HepG2 (cell line): ENCODE data around the gene FBXO11. TPM values are rescaled to one million over a fixed set of nuclear protein-coding genes. Genes with fewer than 3 reads are reported as not detected.
A peak's percentile ranks its signal among the peaks of the same experiment; 100 is the strongest.

ENCODE experiments used
- AFF4 ChIP-seq: sonication (generic); formaldehyde crosslinking; IDR thresholded peaks from 2 replicates; pipeline ENCODE4 v1.4.0; 2020; ENCODE audit warnings: missing genetic modification reagents
- BATF2 ChIP-seq: sonication (generic); formaldehyde crosslinking; IDR thresholded peaks from 2 replicates; pipeline ENCODE4 v1.8.0; 2022; ENCODE audit warnings: mild to moderate bottlenecking, missing genetic modification reagents, moderate library complexity
- CSRNP2 ChIP-seq: sonication (generic); formaldehyde crosslinking; conservative IDR thresholded peaks from 2 replicates; pipeline ENCODE4 v1.8.0; 2022; ENCODE audit warnings: low read depth, missing genetic modification reagents
- ISL2 ChIP-seq: sonication (generic); formaldehyde crosslinking; IDR thresholded peaks from 2 replicates; pipeline ENCODE4 v1.5.0; 2020; ENCODE audit warnings: missing genetic modification reagents
- PBX2 ChIP-seq: IDR thresholded peaks from 2 replicates; pipeline ENCODE4 v1.6.1; 2016; ENCODE audit warnings: control low read depth
- TP53 ChIP-seq: sonication (generic); formaldehyde crosslinking; conservative IDR thresholded peaks from 2 replicates; pipeline ENCODE4 v1.4.0; 2020; ENCODE audit warnings: missing genetic modification reagents
- ZHX2 ChIP-seq, 2 experiments: sonication (generic) in 1 of 2; formaldehyde crosslinking in 1 of 2; IDR thresholded peaks; 2 replicates each; pipeline versions ENCODE4 v1.6.1 to v1.9.0; 2014 to 2022; ENCODE audit warnings: antibody characterized with exemption in 1 of 2, borderline replicate concordance in 1 of 2, inconsistent platforms in 1 of 2, low read depth in 1 of 2, missing genetic modification reagents in 1 of 2
- ZNF207 ChIP-seq: fragments of 450-650 bp; IDR thresholded peaks from 2 replicates; pipeline ENCODE4 v1.6.1; 2016; ENCODE audit warnings: antibody characterized with exemption, borderline replicate concordance
- ZNF230 ChIP-seq: sonication (generic); formaldehyde crosslinking; IDR thresholded peaks from 2 replicates; pipeline ENCODE4 v1.4.0; 2020; ENCODE audit warnings: mild to moderate bottlenecking, missing genetic modification reagents
- ZNF280B ChIP-seq: sonication (generic); formaldehyde crosslinking; IDR thresholded peaks from 2 replicates; pipeline ENCODE4 v1.5.0; 2020; ENCODE audit warnings: missing genetic modification reagents, mild to moderate bottlenecking, borderline replicate concordance
- polyA plus RNA-seq, 8 experiments: library from polyadenylated mRNA; depleted of rRNA in 3 of 8; stranded (reverse) in 7 of 8; unstranded in 1 of 8; fragments of >200 nt; fragmentation: Illumina TruSeq in 4 of 8; extraction: Trizol in 4 of 8; gene quantifications; 2 replicates each; pipeline versions ENCODE4 v1.2.1 to v1.2.3, GENCODE V29; 2011 to 2016; ENCODE audit warnings: low read depth in 4 of 8, missing spikeins in 1 of 8, mixed read lengths in 1 of 8; ENCODE audit not compliant: insufficient read depth in 1 of 8
- total RNA-seq, 5 experiments: library from RNA; depleted of rRNA; stranded (reverse); fragments of >200 nt; fragmentation: Illumina TruSeq; extraction: Trizol; gene quantifications; 2 replicates each; pipeline ENCODE4 v1.2.3, GENCODE V29; 2016; ENCODE audit warnings: low read depth in 1 of 5

The FBXO11 gene
- total and polyA plus RNA-seq, 2 of the 13 experiments (the other 11 are each of a cell fraction or from before 2014, with no cell fraction given), result 27.9 to 47.6 TPM

- TF ChIP-seq ZHX2 (IDR thresholded peaks at IDR 0.05; ENCODE audit: low read depth) (no peak), ZHX2 (CRISPR knock-in tag; IDR thresholded peaks at IDR 0.05; ENCODE audit: borderline replicate concordance) (no peak), ZNF230 (no peak), CSRNP2 (no peak), AFF4 (CRISPR knock-in tag) (no peak), ISL2 (peak; percentile 82), PBX2 (CRISPR knock-in tag) (no peak), ZNF207 (no peak), BATF2 (CRISPR knock-in tag) (no peak), ZNF280B (CRISPR knock-in tag) (no peak), TP53 (CRISPR knock-in tag) (no peak)
Observed at GRCh38 chr2:47767880-47768609, 138.3 kb downstream of the FBXO11 start (continued).
